NT2/D1 (cell line): ENCODE data around the gene ZNF496.
"Not testable (repeated sequence)": the region's sequence is repeated elsewhere in the genome, so short reads cannot be mapped to it uniquely, and the experiment has no call there.

Experiments used
- DNase-seq: peaks from one replicate; pipeline ENCODE4 v3.0.0-alpha.2; 2011; ENCODE audit warnings: low read depth, low spot score
- H3K27me3 ChIP-seq: 2 replicates; pipeline ENCODE4 v1.6.0; 2011; ENCODE audit warnings: mild to moderate bottlenecking; ENCODE audit not compliant: insufficient read length, insufficient read depth
- H3K36me3 ChIP-seq: 2 replicates; pipeline ENCODE4 v1.6.1; 2011; ENCODE audit warnings: mild to moderate bottlenecking, low read length, mixed read lengths; ENCODE audit not compliant: insufficient read depth, insufficient read length
- H3K4me1 ChIP-seq: 2 replicates; pipeline ENCODE4 v1.5.1; 2011; ENCODE audit not compliant: insufficient read depth, insufficient read length
- H3K4me3 ChIP-seq: 2 replicates; pipeline ENCODE4 v1.5.1; 2011; ENCODE audit warnings: low read depth; ENCODE audit not compliant: insufficient read length
- H3K9ac ChIP-seq: 2 replicates; pipeline ENCODE4 v1.6.0; 2011; ENCODE audit warnings: low read depth; ENCODE audit not compliant: insufficient read length
- H3K9me3 ChIP-seq: 2 replicates; pipeline ENCODE4 v1.5.1; 2011; ENCODE audit warnings: mild to moderate bottlenecking, low read length; ENCODE audit not compliant: insufficient read depth
- SUZ12 ChIP-seq: IDR thresholded peaks from 2 replicates; pipeline ENCODE4 v1.6.1; 2011; ENCODE audit not compliant: insufficient read length, insufficient read depth; ENCODE audit errors: extremely low read depth
- YY1 ChIP-seq: IDR thresholded peaks from 2 replicates; pipeline ENCODE4 v1.6.1; 2011; ENCODE audit not compliant: insufficient read length, insufficient read depth
- ZNF274 ChIP-seq: IDR thresholded peaks from 2 replicates; pipeline ENCODE4 v1.6.1; 2011; ENCODE audit warnings: mild to moderate bottlenecking, low read depth, low read length

Gene ZNF496

DNA sequence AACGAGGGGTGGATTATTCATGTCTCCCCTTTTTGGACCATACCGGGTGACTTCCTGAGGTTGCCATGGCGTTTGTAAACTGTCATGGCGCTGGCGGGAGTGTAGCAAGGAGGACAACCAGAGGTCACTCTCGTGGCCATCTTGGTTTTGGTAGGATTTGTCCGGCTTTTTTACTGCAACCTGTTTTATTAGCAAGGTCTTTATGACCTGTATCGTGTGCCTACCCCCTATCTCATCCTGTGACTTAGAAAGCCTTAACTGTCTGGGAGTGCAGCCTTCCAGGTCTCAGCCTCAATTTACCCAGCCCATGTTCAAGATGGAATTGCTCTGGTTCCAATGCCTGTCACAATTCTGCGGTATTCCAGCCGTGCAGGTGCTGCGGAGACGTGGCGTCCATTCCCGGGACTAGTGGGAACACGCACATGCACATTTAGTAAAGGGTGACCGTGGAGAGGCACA is 40.2 kb upstream of the ZNF496 start:
- H3K9me3 ChIP-seq = peaks cover 13% of the 10 kb centered on the region
- no peaks in the 10 kb centered on the region for H3K36me3 ChIP-seq
- H3K27me3 ChIP-seq = no peaks in the 10 kb centered on the region
- peaks cover 9% of the 10 kb centered on the region for H3K4me1 ChIP-seq
- no peak overlapping the region for H3K9ac ChIP-seq
- H3K4me3 ChIP-seq = no peak overlapping the region
- no peak for DNase-seq
- no peak for TF ChIP-seq YY1

DNA sequence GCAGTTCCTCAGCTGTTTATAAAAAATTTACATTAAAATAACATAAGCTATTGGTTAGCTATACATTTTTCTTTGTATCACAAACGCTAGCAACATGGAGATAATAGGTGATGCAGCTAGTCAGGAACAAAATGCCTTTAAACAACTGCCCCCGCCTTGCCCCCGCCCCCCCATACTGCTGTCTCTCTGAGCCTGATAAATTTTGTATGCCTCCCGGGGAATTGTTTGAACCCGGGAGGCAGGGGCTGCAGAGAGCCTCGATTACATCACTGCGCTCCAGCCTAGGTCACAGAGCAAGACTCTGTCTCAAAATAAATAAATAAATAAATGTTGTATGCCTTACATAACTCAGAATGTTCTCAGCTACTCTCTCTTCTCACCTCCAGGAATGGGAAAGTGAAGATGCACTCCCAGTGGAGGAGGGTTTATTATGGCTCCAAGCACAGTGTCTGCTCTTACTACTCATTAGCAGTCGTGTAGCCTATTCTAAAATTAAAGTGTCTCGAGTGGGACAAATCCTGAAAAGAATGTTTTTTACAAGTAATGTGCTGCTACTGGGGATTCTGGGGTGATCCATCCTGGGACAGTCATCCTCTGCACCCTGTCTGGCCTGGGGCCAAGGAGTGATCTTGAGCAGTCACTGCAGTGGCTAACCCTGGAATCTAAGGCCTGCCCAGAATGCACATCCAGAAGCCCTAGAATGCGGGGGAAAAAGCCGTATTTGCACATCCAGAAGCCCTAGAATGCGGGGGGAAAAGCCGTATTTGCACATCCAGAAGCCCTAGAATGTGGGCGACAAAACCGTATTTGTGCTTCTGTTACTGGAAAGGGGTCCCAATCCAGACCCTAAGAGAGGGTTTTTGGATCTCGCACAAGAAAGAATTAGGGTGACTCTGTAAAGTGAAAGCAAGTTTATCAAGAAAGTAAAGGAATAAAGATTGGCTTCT is 39.4 kb upstream of the ZNF496 start:
- H3K9me3 ChIP-seq = peaks cover 19% of the 10 kb centered on the region
- H3K9ac ChIP-seq = peak overlapping the region; percentile 8
- no peaks in the 10 kb centered on the region for H3K36me3 ChIP-seq
- H3K4me1 ChIP-seq = peaks cover 9% of the 10 kb centered on the region
- H3K4me3 ChIP-seq = no peak overlapping the region
- DNase-seq = no peak
- TF ChIP-seq ZNF274 (no peak), SUZ12 (no peak)
- no peaks in the 10 kb centered on the region for H3K27me3 ChIP-seq

DNA sequence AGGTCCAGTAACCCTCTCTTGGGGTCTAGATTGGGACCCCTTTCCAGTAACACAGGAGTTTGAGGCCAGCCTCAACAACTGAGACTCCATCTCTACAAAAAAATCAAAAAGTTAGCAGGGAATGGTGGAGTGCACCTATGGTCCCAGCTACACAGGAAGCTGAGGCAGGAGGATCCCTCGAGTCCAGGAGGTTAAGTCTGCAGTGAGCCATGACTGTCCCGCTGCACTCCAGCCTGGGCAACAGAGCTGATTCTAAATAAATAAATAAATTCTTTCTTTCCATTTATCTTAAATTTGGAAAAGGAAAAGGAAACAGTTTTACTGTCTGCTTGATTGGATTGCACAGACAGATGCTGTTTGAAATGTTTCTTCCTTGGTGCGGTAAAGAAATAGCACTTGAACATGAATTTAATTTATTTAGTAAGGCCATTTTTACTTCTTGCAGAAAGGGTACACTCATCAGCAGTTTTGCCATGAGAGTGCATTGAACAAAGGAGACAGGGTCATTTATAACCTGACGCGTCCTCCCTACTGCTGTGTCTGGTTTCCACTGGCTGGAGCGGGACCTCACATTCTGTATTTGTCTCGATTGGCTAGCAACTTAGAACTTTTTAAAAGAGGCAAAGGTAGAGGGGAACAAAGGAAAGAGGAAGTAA is 37.0 kb upstream of the ZNF496 start:
- H3K4me1 ChIP-seq = peaks cover 7% of the 10 kb centered on the region
- no peaks in the 10 kb centered on the region for H3K36me3 ChIP-seq
- no peak overlapping the region for H3K9ac ChIP-seq
- no peak overlapping the region for H3K4me3 ChIP-seq
- peaks cover 30% of the 10 kb centered on the region for H3K9me3 ChIP-seq
- TF ChIP-seq ZNF274 = no peak
- TF ChIP-seq YY1 = no peak
- TF ChIP-seq SUZ12 = no peak
- H3K27me3 ChIP-seq = no peaks in the 10 kb centered on the region
- DNase-seq = no peak

DNA sequence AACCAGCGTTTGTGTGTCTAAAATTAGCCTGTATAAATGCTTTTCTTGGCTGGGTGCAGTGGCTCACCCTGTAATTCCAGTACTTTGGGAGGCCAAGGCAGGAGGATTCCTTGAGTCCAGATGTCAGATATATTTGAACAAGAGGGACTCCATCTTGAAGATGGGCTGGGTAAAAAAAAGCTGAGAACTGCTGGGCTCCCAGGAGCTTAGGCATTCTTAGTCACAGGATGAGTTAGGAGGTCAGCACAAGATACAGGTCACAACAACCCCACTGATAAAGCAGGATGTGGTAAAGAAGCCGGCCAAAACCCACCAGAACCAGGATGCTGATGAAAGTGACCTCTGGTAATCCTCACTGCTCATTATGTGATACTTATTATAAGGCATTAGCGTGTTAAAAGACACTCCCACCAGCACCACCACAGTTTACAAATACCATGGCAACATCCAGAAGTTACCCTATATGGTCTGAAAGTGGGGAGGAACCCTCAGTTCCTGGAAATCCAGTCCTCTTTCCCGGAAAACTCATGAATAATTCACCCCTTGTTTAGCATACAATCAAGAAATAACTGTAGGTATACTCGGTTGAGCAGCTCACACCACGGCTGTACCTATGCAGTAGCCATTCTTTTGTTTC is 36.2 kb upstream of the ZNF496 start:
- H3K4me1 ChIP-seq = peaks cover 7% of the 10 kb centered on the region
- no peak for TF ChIP-seq YY1
- no peak for TF ChIP-seq ZNF274
- TF ChIP-seq SUZ12 = no peak
- no peak overlapping the region for H3K4me3 ChIP-seq
- H3K36me3 ChIP-seq = no peaks in the 10 kb centered on the region
- H3K9ac ChIP-seq = no peak overlapping the region
- H3K27me3 ChIP-seq = no peaks in the 10 kb centered on the region
- H3K9me3 ChIP-seq = peaks cover 30% of the 10 kb centered on the region
- no peak for DNase-seq

DNA sequence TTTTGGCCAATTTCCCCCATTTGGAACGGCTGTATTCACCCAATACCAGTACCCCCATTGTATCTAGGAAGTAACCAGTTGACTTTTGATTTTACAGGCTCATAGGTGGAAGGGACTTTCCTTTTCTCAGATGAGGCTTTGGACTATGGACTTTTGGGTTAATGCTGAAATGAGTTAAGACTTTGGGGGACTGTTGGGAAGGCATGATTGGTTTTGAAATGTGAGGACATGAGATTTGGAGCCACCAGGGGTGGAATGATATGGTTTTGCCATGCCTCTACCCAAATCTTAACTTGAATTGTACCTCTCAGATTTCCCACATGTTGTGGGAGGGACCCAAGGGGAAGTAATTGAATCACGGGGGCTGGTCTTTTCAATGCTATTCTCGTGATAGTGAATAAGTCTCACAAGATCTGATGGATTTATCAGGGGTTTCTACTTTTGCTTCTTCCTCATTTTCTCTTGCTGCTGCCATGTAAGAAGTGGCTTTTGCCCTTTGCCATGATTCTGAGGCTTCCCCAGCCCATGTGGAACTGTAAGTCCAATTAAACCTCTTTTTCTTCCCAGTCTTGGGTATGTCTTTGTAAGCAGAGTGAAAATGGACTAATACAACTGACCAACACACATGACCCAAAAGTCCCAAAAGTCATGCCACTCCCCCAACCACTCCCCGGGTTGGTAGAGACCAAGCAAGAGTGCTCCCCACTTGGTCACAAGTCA is 35.4 kb upstream of the ZNF496 start:
- no peak for TF ChIP-seq SUZ12
- TF ChIP-seq ZNF274 = no peak
- TF ChIP-seq YY1 = no peak
- DNase-seq = no peak
- Histone ChIP-seq H3K9me3 (peaks cover 30% of the 10 kb centered on the region), H3K27me3 (no peaks in the 10 kb centered on the region), H3K4me1 (peaks cover 5% of the 10 kb centered on the region), H3K9ac (no peak overlapping the region), H3K36me3 (no peaks in the 10 kb centered on the region), H3K4me3 (no peak overlapping the region)

DNA sequence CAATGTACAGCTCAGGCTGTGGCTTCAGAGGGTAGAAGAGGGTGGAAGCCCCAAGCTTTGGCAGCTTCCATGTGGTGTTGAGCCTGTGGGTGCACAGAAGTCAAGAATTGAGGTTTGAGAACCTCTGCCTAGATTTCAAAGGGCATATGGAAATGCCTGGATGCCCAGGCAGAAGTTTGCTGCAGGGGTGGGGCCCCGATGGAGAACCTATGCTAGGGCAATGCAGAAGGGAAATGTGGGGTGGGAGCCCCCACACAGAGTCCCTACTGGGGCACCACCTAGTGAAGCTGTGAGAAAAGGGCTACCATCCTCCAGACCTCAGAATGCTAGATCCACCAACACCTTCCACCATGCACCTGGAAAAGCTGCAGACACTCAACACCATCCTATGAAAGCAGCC is 34.7 kb upstream of the ZNF496 start:
- not testable (repeated sequence) for H3K9ac ChIP-seq, DNase-seq, H3K4me3 ChIP-seq, H3K27me3 ChIP-seq, H3K4me1 ChIP-seq, H3K36me3 ChIP-seq
- H3K9me3 ChIP-seq = peaks cover 30% of the 10 kb centered on the region

DNA sequence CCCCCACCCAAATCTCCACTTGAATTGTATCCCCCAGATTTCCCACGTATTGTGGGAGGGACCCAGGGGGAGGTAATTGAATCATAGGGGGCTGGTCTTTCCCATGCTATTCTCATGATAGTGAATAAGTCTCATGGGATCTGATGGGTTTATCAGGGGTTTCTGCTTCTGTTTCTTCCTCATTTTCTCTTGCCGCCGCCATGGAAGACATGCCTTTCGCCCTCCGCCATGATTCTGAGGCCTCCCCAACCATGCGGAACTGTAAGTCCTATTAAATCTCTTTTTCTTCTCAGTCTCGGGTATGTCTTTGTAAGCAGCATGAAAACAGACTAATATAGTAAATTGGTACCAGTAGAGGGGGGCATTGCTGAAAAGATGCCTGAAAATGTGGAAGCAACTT is 33.4 kb upstream of the ZNF496 start:
- no peak overlapping the region for H3K4me3 ChIP-seq
- TF ChIP-seq ZNF274 = no peak
- no peak for TF ChIP-seq YY1
- no peaks in the 10 kb centered on the region for H3K4me1 ChIP-seq
- no peak overlapping the region for H3K9ac ChIP-seq
- no peaks in the 10 kb centered on the region for H3K36me3 ChIP-seq
- H3K27me3 ChIP-seq = no peaks in the 10 kb centered on the region
- DNase-seq = no peak
- peaks cover 30% of the 10 kb centered on the region for H3K9me3 ChIP-seq

DNA sequence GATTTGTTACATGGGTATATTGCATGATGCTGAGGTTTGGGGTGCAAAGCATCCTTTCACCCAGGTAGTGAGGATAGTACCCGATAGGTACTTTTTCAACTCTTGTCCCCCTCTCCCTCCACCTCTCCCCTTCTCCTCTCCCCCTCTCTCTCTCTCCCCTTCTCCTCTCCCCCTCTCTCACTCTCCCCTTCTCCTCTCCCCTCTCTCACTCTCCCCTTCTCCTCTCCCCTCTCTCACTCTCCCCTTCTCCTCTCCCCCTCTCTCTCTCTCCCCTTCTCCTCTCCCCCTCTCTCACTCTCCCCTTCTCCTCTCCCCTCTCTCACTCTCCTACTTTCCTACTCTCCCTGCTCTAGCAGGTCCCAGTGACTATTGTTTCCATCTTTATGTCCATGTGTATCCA is 31.3 kb upstream of the ZNF496 start:
- not testable (repeated sequence) for H3K4me1 ChIP-seq, H3K9ac ChIP-seq, H3K27me3 ChIP-seq, H3K4me3 ChIP-seq, DNase-seq, H3K36me3 ChIP-seq
- H3K9me3 ChIP-seq = peaks cover 30% of the 10 kb centered on the region
